HG03135 (cell line): ENCODE measurements around the gene RAP1GDS1.
"Not testable (repeated sequence)": the region's sequence is repeated elsewhere in the genome, so short reads cannot be mapped to it uniquely, and the experiment has no call there.

ENCODE experiments used
- ATAC-seq: cut with Tn5 transposase; IDR thresholded peaks from one replicate; pipeline ENCODE4 v1.9.1; 2021; ENCODE audit warnings: mild to moderate bottlenecking, moderate library complexity; ENCODE audit not compliant: unreplicated experiment

The RAP1GDS1 gene

DNA sequence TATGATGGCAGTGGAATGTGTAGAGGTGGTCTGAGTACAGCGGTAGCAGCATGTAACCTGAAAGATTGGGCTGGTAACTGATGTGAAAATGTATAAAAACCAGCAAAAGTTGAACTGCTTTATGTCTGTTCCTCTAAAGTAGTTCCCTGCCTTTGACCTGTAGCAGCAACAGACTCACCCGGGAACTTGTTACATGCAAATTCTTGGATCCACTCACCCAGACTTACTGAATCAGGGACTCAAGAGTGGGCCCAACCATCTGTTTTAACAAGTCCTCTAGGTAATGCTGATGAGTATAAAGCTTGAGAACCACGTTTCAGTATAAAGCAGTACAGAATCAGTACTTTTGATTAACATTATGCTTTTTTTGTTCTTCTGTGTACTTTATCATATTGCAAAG is 84.7 kb downstream of the RAP1GDS1 start:
- no peak for ATAC-seq

DNA sequence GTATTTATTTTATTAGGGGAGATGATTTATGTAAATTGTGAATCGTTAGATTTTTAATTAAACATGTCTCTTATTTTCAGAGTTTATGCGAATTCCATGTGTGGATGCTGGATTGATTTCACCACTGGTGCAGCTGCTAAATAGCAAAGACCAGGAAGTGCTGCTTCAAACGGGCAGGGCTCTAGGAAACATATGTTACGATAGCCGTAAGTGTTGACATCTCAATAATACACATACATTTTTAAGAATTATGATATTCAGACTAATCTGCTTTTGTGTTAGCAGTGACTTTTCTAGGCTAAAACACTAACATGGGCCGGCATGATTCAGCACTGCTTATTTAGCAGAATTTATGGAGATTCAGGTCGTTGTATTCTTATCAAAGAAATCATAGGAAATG is 91.2 kb downstream of the RAP1GDS1 start:
- ATAC-seq = no peak

DNA sequence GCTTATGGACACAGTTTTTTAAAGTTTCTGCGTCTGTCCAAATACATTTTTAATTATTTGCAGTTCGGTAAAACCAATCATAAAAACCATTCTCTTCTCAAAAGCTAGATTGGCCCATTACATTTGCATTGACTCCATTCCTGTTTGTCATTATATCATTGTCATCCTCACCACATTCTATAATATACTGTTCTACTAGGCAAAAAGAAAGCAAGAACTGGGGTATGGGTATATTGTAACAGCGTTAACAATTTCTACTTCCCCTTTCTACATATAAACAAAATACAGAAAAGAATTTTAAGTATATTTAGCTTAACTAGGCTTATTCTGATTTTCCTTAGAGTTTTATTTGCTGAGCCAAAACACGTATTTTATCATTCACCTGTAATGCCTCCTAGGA is 91.8 kb downstream of the RAP1GDS1 start:
- ATAC-seq = peak; percentile 85

DNA sequence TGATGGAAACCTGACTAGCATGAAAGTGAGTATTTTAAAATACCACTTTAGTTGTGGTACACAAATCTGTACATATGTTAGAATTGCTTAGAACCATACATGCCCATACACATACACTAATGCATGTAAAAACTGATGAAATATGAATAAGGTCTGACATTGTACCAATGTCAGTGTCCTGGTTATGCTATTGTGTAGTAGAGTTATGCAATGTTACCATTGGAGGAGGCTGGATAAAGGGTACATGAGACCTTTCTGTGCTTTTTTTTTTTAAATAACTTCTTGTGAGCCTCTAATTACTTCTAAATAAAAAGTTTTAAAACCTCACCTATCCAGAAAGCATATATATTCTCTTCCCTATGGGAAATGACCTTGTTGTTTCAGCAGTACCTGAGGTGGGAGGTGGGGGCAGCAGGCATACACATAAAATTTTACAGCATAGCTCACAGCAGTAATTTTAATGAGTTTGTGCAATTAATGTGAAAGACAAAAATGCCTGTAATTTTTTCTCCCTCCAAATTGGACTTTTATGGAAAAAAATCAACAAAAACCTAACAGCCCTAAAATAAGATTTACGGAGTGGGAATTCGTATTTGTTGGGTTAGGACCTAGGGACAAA is 97.6 kb downstream of the RAP1GDS1 start:
- no peak for ATAC-seq

DNA sequence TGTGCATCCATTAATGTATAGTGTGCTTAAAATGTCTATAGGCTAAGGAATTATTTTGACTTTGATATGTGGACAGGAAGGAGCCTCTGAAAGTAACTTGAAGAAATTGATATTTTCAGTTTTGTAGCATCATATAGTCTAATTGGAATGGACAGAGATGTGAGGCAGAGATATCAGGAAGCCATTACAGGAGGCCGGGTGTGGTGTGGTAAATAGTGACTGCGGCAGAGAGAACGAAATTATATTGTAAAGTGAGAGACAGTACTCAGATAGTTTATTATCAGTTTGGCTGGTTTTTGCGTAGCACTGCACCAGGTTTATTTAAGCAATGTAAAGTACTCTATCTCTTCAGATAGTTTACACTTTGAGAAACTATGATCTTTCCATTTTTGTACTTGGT is 98.5 kb downstream of the RAP1GDS1 start:
- no peak for ATAC-seq

DNA sequence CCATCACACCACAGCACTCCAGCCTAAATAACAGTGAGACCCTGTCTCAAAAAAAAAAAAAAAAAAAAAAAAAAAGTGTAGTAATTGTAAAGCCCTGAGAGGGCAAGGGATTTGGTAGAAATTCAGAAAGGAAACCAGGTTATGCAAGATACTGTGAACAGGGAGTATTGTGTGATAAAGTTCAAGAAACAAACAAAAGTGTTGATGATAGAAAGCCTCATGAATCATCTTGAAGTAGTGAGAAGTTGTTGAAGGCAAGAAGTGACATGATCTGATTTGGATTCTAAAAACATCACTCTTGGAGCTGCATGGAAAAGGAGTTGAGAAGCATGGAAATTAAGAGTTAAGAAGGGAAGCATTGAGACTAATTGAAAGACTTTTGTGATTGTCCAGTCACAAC is 102.2 kb downstream of the RAP1GDS1 start:
- ATAC-seq = no peak

DNA sequence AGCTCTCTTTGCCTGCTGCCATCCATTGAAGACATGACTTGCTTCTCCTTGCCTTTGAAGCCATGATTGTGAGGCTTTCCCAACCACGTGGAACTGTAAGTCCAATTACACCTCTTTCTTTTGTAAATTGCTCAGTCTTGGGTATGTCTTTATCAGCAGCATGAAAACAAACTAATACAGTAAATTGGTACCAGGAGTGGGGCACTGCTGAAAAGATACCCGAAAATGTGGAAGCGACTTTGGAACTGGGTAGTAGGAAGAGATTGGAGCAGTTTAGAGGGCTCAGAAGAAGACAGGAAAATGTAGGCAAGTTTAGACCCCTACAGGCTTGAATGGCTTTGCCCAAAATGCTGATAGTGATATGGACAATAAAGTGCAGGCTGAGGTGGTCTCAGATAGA is 105.1 kb downstream of the RAP1GDS1 start:
- not testable (repeated sequence) for ATAC-seq

DNA sequence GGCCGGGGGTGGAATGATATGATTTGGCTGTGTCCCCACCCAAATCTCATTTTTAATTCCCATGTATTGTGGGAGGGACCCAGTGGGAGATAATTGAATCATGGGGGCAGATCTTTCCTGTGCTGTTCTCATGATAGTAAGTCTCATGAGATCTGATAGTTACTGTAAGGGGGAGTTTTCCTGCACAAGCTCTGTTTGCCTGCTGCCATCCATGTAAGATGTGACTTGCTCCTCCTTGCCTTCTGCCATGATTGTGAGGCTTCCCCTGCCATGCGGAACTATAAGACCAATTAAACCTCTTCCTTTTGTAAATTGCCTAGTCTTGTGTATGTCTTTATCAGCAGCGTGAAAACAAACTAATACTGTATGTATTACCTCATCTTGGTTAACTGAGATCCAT is 106.8 kb downstream of the RAP1GDS1 start:
- not testable (repeated sequence) for ATAC-seq

DNA sequence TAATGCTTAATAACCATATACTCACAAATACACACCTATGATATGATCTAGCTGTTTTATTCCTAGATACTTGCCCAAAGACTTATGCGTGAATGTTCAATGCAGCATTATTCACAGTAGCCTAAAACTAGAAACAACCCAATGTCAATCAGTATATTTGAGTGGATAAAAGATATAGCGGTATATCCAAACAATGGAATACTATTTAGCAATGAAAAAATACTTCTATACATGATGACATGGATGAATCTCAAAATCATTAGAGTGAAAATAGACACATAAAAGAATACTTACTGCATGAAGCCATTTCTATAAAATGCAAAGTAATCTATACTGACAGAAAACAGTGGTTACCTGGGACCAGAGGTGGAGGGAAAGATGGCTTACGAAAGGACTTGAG is 108.1 kb downstream of the RAP1GDS1 start:
- no peak for ATAC-seq

DNA sequence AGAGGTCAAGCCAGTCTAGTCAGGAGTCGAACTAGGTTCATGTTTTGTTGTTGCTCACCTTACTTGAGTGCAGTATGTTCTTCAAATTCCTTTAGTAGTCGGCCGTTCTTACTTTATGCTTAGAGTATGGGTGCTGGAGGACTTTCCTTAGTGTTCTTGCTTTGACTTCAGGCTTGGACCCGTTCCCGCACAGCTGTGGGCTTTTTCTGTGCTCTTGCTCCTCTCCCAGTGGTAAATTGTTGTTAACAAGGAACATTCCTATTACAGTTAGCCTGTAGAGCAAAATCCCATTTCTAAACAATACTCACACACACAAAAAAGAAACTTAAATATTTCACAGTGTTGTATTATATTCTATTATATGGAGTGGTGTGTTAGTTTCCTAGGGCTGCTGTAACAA is 113.5 kb downstream of the RAP1GDS1 start:
- ATAC-seq = no peak

DNA sequence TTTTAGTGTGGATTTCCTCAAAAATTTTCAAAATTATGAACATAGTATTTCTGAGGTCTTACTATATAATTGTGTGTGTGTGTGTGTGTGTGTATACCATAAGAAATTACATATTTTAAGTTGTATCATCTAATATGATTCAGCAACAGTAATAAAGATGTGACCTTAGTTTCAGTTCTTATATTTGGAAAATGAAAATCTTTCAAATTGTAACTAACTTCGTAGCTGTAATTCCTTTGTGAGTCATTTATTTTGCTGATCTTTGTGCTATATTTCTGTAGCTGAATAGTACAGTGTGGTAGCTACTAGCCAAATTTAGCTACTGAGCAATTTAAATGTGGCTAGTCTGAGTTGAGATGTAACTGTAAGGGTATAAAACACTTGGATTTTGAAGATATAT is 116.4 kb downstream of the RAP1GDS1 start:
- ATAC-seq = no peak

DNA sequence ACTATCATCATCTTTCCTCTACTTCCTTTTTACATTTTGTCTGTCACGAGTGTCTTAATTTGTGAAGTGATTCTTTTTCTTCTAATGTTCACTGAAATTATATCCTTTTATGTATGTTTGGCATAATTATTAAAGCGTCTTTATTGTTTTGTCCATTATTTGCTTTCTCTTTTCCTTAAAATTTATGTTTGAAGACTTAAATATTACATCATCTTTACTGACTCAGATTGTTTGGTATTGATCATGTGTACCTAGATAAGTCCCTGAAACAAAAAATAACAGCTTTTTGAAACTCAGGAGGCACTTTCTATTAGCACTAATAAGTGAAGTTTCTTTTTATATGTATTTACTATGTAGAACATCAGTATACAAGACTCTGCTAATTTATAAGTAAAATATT is 120.1 kb downstream of the RAP1GDS1 start:
- ATAC-seq = no peak

DNA sequence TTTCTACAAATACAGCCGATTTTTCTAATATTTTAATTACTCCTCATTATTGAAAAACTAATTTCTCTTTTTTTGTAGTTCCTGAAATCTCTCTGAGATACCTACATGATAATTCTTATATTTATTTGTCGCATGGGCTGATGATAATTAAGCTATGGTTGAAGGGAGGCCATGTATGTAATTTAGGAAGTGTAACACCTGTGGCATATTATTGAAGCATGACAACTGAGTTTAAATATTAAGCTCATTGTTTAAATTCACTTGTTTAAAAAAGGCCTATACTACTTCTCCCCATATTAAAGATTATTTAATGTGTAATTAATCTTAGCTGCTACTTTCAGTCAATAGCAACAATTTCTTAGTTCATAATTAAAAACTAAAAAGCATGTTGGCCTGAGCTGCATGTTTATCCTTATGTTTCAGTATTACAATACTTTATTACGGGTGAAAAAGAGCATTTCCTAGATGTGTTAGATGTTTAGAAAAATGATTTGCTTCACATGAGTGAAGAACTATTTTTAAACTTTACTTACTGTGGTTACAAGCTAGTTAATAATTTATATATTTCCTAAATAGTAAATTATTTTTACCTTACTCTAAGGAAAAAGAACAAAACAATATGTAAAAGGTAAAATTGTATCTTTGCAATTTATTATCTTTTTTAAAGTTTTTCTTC is 122.4 kb downstream of the RAP1GDS1 start:
- peak; percentile 79 for ATAC-seq

DNA sequence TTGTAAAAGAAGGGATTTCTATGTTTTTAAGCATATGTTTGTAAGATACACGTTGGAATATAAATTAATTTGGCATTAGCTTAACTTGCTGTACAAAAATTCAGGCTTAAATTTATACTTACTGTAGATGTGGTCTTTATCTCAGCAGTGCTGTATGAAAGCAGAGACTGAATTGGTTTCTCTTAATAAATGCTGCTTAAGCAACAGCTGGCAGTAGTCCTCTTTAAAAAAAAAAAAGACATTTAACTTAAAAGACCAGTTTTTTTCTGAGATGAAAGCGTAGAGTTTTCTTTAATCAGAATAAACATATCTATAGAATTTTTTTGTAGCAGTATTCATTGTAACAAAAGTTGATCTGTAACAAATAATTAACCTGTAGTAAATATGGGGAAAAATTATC is 124.6 kb downstream of the RAP1GDS1 start:
- ATAC-seq = no peak

DNA sequence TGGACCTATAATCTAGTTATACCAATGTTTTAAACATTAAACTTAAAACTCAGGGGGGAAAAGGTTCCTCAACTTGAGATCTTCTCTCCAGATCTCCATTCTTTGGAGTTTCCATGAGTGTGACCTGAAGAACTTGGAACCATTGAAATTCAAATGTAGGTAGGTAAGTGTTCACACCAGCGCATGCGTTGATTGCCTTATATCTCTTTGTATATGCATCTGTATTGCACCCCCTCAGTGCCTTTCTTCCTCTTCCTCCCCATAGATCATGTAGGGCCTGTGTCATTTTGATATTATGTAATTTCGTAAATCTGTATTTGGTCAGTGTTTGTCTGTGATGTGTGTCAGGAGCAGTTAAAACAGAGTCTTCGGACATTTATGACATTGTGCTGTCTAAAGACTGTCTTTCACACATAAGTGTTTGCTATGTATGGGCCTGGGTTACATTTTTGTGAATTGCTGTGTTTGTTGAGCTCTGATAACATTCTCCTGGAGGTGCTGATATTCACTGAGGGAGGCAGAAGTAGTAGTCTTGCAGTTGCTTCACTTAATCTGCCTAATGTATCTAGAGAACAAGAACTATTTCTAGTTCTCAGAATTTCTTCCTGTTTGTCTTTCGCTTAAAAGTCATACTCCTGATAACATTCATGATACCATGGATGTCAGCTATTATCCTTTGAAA is 126.3 kb downstream of the RAP1GDS1 start:
- ATAC-seq = no peak

DNA sequence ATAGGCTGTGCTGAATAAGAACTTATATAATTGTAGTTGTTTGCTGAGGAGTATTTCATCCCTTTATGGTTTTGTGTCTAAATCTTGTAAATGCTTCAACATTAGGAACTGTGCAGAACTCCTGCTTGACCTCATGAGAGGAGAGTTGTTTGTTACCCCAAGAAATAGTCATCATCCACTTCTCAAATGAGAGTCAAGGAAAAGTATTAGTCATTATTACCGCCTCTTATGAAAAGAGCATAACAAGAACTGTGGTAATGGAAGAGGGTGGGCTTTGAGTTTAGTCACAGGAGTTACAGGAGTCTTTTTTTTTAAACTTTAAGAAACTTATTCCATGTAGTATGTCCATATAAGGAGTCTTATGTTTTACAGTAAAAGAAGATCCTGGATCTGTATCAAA is 132.9 kb downstream of the RAP1GDS1 start:
- ATAC-seq = no peak

DNA sequence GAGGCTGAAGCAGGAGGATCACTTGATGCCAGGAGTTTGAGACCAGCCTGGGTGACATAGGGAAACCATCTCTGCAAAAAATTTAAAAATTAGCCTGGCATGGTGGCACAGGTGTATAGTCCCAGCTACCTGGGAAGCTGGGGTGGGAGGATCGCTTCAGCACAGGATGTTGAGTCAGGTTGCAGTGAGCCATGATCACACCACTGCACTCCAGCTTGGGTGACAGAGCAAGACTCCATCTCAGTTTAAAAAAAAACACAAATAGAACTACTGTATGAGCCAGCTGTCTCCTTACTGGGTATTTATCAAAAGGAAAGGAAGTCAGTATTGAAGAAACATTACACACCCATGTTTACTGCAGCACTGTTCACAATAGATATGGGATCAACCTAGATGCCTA is 138.7 kb downstream of the RAP1GDS1 start:
- ATAC-seq = no peak

DNA sequence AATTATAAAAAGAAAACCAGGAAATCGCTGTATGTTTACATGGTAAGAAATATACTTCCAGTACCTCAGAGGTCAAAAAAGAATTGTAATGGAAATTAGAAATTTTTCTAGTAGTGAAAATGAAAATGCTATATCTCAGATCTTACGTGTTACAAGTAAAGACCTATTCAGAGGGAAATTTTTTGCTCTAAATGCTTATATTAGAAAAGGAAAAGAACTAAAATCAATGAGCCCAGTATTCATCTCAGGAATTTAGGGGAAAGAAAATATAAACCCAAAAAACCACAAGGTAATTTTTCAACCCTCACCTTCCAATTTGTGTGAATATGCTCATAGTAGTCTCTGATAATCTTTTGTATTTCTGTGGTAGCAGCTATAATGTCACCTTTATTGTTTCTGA is 145.6 kb downstream of the RAP1GDS1 start:
- no peak for ATAC-seq

DNA sequence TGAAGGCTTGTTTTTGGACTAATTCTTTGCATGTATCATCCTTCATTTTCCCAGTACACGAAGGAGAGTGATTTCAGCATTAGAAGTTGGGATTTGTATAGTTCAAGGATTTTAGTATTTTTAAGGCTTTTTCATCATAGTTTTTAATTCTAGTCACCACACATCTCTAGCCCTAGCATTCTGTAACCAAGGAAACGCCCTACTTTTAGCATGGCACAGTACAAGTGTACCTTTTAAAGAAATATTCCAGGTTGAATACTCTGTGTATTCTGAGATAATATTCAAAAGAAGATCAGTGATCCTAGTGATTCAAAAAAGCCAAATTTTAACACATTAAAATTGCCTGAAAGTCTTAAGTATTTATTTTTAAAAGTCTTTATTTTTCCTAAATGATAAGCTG is 150.5 kb downstream of the RAP1GDS1 start:
- no peak for ATAC-seq

DNA sequence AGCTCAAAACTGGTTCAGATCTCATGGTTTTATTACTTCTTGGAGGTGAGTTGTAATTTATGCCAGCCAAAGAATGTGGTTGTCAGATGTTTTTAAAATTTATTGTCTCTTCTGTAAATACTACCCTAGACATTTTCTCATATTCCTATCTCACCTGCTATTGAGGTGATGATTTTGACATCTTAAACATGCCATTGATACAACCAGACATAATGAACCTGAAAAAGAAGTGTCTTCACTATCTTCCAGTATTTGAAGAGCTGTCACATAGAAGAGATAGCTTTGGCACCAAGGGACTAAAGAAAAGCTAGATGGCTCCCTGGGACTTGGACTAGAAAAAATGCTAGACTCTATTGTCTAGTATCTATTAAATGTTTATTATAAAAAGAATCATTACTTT is 155.7 kb downstream of the RAP1GDS1 start:
- ATAC-seq = no peak

DNA sequence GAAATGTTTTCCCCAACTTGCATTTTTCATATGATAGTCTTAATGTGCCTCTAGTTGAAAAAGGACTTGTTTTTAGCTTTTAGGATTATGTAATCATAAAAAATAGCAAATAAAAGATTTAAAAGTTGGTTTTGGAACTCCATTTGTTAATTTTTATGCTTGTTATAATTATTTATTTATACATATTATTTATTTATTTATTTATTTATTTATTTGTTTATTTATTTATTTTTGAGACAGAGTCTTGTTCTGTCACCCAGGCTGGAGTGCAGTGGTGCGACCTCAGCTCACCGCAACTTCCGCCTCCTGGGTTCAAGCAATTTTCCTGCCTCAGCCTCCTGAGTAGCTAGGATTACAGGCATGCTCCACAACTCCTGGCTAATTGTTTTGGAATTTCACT is 159.0 kb downstream of the RAP1GDS1 start:
- ATAC-seq = not testable (repeated sequence)

DNA sequence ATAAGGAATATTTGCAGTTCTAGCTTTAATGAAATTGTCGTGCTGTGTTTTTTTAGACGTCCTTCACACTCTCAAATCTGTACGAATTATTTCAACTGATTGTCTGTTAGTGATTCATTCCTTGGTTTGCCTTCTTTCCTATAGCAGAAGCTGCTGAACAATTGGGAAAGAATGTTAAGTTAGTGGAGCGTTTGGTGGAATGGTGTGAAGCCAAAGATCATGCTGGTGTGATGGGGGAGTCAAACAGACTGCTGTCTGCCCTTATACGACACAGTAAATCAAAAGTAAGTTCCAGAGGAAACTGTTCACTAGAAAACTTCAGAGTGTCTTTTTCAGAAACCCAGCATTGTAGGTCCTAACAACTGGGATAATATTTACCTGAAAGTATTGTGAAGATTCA is 159.9 kb downstream of the RAP1GDS1 start:
- ATAC-seq = no peak
